Measurements from ENCODE around the gene TXNDC2. TPM values are rescaled to one million over a fixed set of nuclear protein-coding genes. Genes with fewer than 3 reads are reported as not detected.

Gene TXNDC2
- total and polyA plus RNA-seq, 2 of the 4 experiments (the other 2 are of a cell fraction): 0.18 TPM; not detected in 1

DNA sequence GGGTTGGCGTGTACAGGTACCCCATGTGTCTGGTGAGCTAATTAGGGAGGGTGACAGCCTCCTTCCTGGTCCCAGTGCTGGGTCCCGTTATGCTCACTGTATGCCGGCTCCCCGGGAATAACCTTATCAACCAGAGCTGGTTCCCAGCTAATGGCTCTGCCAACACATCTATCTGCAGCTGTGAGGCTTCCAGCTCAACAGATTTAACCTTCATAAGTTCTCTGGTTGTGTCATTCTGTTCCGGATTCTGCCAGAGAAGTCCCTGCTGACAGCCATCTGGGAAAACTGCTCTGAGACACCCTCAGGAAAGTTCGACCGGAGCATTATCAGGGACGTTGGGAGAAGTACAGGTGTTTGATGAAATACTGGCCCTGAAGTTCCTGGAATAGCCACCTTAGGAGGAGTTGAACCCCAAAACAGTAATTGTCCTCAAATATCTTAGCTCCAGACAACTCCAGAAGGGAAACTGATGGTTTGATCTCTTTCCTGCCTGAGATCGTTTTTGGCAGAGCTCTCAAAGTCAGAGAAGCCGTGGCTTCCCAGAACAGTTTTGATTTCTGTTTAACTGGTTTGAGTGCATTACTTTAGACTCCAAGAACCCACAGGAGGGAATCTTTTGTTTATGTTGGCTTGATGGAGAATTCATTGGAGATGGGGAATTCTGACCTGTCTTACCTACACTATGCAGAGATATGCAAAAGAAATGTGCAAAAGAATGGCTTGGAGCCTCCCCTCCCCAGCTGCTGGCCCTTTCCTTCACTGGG lies 39.4 kb upstream of the TXNDC2 start:
- Histone ChIP-seq H2BK20ac (ENCODE audit: low read depth, low read length) (no peak overlapping the region), H3K27ac (ENCODE audit: insufficient read depth, low read length) (no peak overlapping the region), H3K14ac (replicated peaks; ENCODE audit: low read depth, low read length) (no peak overlapping the region), H2AK5ac (ENCODE audit: low read depth, low read length) (no peak overlapping the region), H2BK5ac (ENCODE audit: low read depth, low read length, poor library complexity, severe bottlenecking) (no peak overlapping the region), H3K9me1 (ENCODE audit: insufficient read depth, low read length) (peaks cover 15% of the 10 kb centered on the region; the same call in 1 of the 2 replicates), H4K5ac (ENCODE audit: low read depth, low read length) (no peak overlapping the region), H4K91ac (ENCODE audit: insufficient read depth, low read depth, low read length) (no peak overlapping the region), H3K36me3 (ENCODE audit: control insufficient read depth, insufficient read depth, low read length) (no peaks in the 10 kb centered on the region), H3K56ac (ENCODE audit: extremely low read depth, insufficient read depth, low read length) (no peak overlapping the region), H3K4ac (ENCODE audit: low read depth, low read length) (no peak overlapping the region), H3K9me3 (ENCODE audit: control insufficient read depth, insufficient read depth, low read length) (no peaks in the 10 kb centered on the region), H2BK120ac (ENCODE audit: low read depth, low read length) (no peak overlapping the region), H3K27me3 (ENCODE audit: control insufficient read depth, insufficient read depth, low read length) (no peaks in the 10 kb centered on the region), H4K20me1 (ENCODE audit: insufficient read depth, low read length) (no peaks in the 10 kb centered on the region), H3K4me3 (ENCODE audit: insufficient read depth, low read depth, low read length) (no peak overlapping the region), H2BK15ac (ENCODE audit: low read depth, low read length) (no peak overlapping the region), H3K23ac (ENCODE audit: low read depth, low read length) (no peak overlapping the region), H2AK9ac (replicated peaks; ENCODE audit: low read depth, low read length, poor library complexity) (no peak overlapping the region), H3K4me2 (ENCODE audit: low read depth, low read length) (no peak overlapping the region), H2AFZ (replicated peaks; ENCODE audit: low read length, poor library complexity) (no peak overlapping the region), H3K79me1 (ENCODE audit: low read depth in 1 of 2, low read length in 2 of 2) (peaks cover 3 to 10% of the 10 kb centered on the region in 2 experiments; a peak in 2 of 4 replicates), H3K18ac (ENCODE audit: low read depth, low read length) (no peak overlapping the region), H3K4me1 (ENCODE audit: control insufficient read depth, insufficient read depth, low read length) (peaks cover 4% of the 10 kb centered on the region), H3K9ac (ENCODE audit: low read depth, low read length) (no peak overlapping the region), H4K8ac (ENCODE audit: low read depth in 2 of 2, low read length in 2 of 2) (no peak overlapping the region)
- WGBS, 2 experiments (ENCODE audit: extremely low coverage in 2 of 2, insufficient read length in 1 of 2): no CpG with 5 or more reads among the region's 10 CpGs
- POLR2A ChIA-PET (ENCODE audit: unreplicated experiment): no interaction called here
- CTCF ChIA-PET: no interaction called here
- dilution Hi-C loops (cut with HindIII; ENCODE audit: low sequenced_read_pairs, unreplicated experiment): no loop called here
- no peak for TF ChIP-seq RAD21 (IDR thresholded peaks at IDR 0.05; ENCODE audit: low read length)
- TF ChIP-seq CEBPB (IDR thresholded peaks at IDR 0.05; ENCODE audit: low read depth, low read length): no peak
- TF ChIP-seq SMC3 (IDR thresholded peaks at IDR 0.05; ENCODE audit: low read depth, low read length): no peak
- TF ChIP-seq RFX5 (IDR thresholded peaks at IDR 0.05; ENCODE audit: low read depth, low read length): no peak
- TF ChIP-seq MAFK (IDR thresholded peaks at IDR 0.05; ENCODE audit: low read depth, low read length): no peak
- TF ChIP-seq, protein P1, sequence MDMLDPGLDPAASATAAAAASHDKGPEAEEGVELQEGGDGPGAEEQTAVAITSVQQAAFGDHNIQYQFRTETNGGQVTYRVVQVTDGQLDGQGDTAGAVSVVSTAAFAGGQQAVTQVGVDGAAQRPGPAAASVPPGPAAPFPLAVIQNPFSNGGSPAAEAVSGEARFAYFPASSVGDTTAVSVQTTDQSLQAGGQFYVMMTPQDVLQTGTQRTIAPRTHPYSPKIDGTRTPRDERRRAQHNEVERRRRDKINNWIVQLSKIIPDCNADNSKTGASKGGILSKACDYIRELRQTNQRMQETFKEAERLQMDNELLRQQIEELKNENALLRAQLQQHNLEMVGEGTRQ (IDR thresholded peaks at IDR 0.05; ENCODE audit: low read depth, low read length): no peak
- no peak for TF ChIP-seq FOS (IDR thresholded peaks at IDR 0.05; ENCODE audit: low read depth, low read length)
- no peak for TF ChIP-seq MXI1 (IDR thresholded peaks at IDR 0.05; ENCODE audit: borderline replicate concordance, low read depth, low read length)
- TF ChIP-seq MAZ (IDR thresholded peaks at IDR 0.05; ENCODE audit: borderline replicate concordance, low read depth, low read length): no peak
- no peak for TF ChIP-seq NFE2L2 (IDR thresholded peaks at IDR 0.05; ENCODE audit: low read depth, low read length)
- TF ChIP-seq POLR2A (IDR thresholded peaks at IDR 0.05; ENCODE audit: low read depth, low read length): no peak
- TF ChIP-seq BHLHE40 (IDR thresholded peaks at IDR 0.05; ENCODE audit: low read depth, low read length): no peak
- TF ChIP-seq, protein P2, sequence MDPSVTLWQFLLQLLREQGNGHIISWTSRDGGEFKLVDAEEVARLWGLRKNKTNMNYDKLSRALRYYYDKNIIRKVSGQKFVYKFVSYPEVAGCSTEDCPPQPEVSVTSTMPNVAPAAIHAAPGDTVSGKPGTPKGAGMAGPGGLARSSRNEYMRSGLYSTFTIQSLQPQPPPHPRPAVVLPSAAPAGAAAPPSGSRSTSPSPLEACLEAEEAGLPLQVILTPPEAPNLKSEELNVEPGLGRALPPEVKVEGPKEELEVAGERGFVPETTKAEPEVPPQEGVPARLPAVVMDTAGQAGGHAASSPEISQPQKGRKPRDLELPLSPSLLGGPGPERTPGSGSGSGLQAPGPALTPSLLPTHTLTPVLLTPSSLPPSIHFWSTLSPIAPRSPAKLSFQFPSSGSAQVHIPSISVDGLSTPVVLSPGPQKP (IDR thresholded peaks at IDR 0.05; ENCODE audit: borderline replicate concordance, low read depth, low read length): no peak
- TF ChIP-seq, protein P3, sequence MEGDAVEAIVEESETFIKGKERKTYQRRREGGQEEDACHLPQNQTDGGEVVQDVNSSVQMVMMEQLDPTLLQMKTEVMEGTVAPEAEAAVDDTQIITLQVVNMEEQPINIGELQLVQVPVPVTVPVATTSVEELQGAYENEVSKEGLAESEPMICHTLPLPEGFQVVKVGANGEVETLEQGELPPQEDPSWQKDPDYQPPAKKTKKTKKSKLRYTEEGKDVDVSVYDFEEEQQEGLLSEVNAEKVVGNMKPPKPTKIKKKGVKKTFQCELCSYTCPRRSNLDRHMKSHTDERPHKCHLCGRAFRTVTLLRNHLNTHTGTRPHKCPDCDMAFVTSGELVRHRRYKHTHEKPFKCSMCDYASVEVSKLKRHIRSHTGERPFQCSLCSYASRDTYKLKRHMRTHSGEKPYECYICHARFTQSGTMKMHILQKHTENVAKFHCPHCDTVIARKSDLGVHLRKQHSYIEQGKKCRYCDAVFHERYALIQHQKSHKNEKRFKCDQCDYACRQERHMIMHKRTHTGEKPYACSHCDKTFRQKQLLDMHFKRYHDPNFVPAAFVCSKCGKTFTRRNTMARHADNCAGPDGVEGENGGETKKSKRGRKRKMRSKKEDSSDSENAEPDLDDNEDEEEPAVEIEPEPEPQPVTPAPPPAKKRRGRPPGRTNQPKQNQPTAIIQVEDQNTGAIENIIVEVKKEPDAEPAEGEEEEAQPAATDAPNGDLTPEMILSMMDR (conservative IDR thresholded peaks at IDR 0.05; ENCODE audit: low read depth, low read length): no peak
- in situ Hi-C loops (cut with MboI; ENCODE audit: low sequenced_read_pairs): no loop called here
- intact Hi-C loops (cut with micrococcal nuclease): no loop called here
- no TSS peak for BruUV-seq (replicated peaks)
- no peak for ATAC-seq (ENCODE audit: low read depth)
- peak; percentile 19 for DNase-seq
